Effector memory CD8-positive, alpha-beta T cell (primary cell): ENCODE results near the gene MIF4GD.
A peak's percentile ranks its signal among the peaks of the same experiment; 100 is the strongest.

Experiments used
- ATAC-seq: fragments of 150-1000 bp; cut with Tn5 transposase; replicated peaks from 2 replicates; pipeline ENCODE4 v1.10.0; 2021; ENCODE audit warnings: mild to moderate bottlenecking, moderate library complexity
- DNase-seq, 3 experiments: peaks; one replicate each; pipeline ENCODE4 v3.0.0; 2021
- H3K27ac Mint-ChIP-seq, 2 donors: one replicate each; pipeline ENCODE4 v1.8.0; 2022; ENCODE audit warnings: mild to moderate bottlenecking in 2 of 2, mixed read lengths in 2 of 2, moderate library complexity in 2 of 2
- H3K27me3 Mint-ChIP-seq, 2 donors: one replicate each; pipeline ENCODE4 v1.8.0; 2022; ENCODE audit warnings: mixed read lengths in 2 of 2
- H3K36me3 Mint-ChIP-seq: one replicate; pipeline ENCODE4 v1.8.0; 2022; ENCODE audit warnings: mild to moderate bottlenecking, moderate library complexity, mixed read lengths; ENCODE audit not compliant: insufficient read depth
- H3K4me1 Mint-ChIP-seq, 2 donors: one replicate each; pipeline ENCODE4 v1.8.0; 2022; ENCODE audit warnings: low read depth in 2 of 2, mixed read lengths in 2 of 2
- H3K4me3 Mint-ChIP-seq, 2 donors: one replicate each; pipeline ENCODE4 v1.8.0; 2022; ENCODE audit warnings: mild to moderate bottlenecking in 2 of 2, mixed read lengths in 2 of 2, moderate library complexity in 2 of 2
- H3K9me3 Mint-ChIP-seq, 2 donors: one replicate each; pipeline ENCODE4 v1.8.0; 2022; ENCODE audit warnings: mixed read lengths in 2 of 2

The MIF4GD gene

GRCh38 chr17:75273977-75274708, 3.1 kb upstream of the MIF4GD start:
- peak overlapping the region; percentile 67 to 79 for H3K27ac Mint-ChIP-seq
- peaks cover 15% of the 10 kb centered on the region for H3K36me3 Mint-ChIP-seq
- H3K27me3 Mint-ChIP-seq = no peaks in the 10 kb centered on the region
- no peak for DNase-seq
- peaks cover 19 to 20% of the 10 kb centered on the region in 2 donors for H3K4me1 Mint-ChIP-seq
- no peak for ATAC-seq
- no peaks in the 10 kb centered on the region for H3K9me3 Mint-ChIP-seq
- H3K4me3 Mint-ChIP-seq = peak overlapping the region; percentile 11 to 41

- DNase-seq = no peak
- ATAC-seq = no peak
- no peaks in the 10 kb centered on the region for H3K27me3 Mint-ChIP-seq
- H3K36me3 Mint-ChIP-seq = peaks cover 10% of the 10 kb centered on the region
- H3K9me3 Mint-ChIP-seq = no peaks in the 10 kb centered on the region
- H3K4me3 Mint-ChIP-seq = peak overlapping the region; percentile 18 to 86
- H3K27ac Mint-ChIP-seq = peak overlapping the region; percentile 79 to 84
- H3K4me1 Mint-ChIP-seq = peaks cover 20 to 22% of the 10 kb centered on the region in 2 donors
Observed at GRCh38 chr17:75272848-75273184, 1.8 kb upstream of the MIF4GD start.

- peaks cover 6% of the 10 kb centered on the region for H3K36me3 Mint-ChIP-seq
- H3K4me3 Mint-ChIP-seq = peak overlapping the region; percentile 81 to 86
- no peak for DNase-seq
- no peaks in the 10 kb centered on the region for H3K27me3 Mint-ChIP-seq
- H3K9me3 Mint-ChIP-seq = no peaks in the 10 kb centered on the region
- H3K4me1 Mint-ChIP-seq = peaks cover 20 to 22% of the 10 kb centered on the region in 2 donors
- peak overlapping the region; percentile 79 to 84 for H3K27ac Mint-ChIP-seq
- no peak for ATAC-seq
Observed at GRCh38 chr17:75271955-75272847, 1.2 kb upstream of the MIF4GD start.

GRCh38 chr17:75271233-75271954, 363 bp upstream of the MIF4GD start:
- DNase-seq (peak; percentile 83 to 92 (median 90)), ATAC-seq (peak; percentile 87)
- H3K36me3 Mint-ChIP-seq = peaks cover 10% of the 10 kb centered on the region
- H3K27me3 Mint-ChIP-seq = no peaks in the 10 kb centered on the region
- H3K27ac Mint-ChIP-seq = peak overlapping the region; percentile 79 to 84
- no peaks in the 10 kb centered on the region for H3K9me3 Mint-ChIP-seq
- peak overlapping the region; percentile 81 to 86 for H3K4me3 Mint-ChIP-seq
- H3K4me1 Mint-ChIP-seq = peaks cover 20 to 22% of the 10 kb centered on the region in 2 donors

GRCh38 chr17:75270218-75270965, 639 bp downstream of the MIF4GD start:
- peak overlapping the region; percentile 80 to 83 for H3K4me3 Mint-ChIP-seq

GRCh38 chr17:75269844-75270217, 1.2 kb downstream of the MIF4GD start:
- ATAC-seq (no peak), DNase-seq (no peak)
- H3K27ac Mint-ChIP-seq = peak overlapping the region; percentile 84 to 87
- H3K9me3 Mint-ChIP-seq = no peaks in the 10 kb centered on the region
- H3K4me1 Mint-ChIP-seq = peaks cover 20 to 22% of the 10 kb centered on the region in 2 donors
- H3K27me3 Mint-ChIP-seq = no peaks in the 10 kb centered on the region
- peaks cover 19% of the 10 kb centered on the region for H3K36me3 Mint-ChIP-seq
- peak overlapping the region; percentile 80 to 83 for H3K4me3 Mint-ChIP-seq

More at GRCh38 chr17:75270218-75270965, 639 bp downstream of the MIF4GD start:
- no peaks in the 10 kb centered on the region for H3K27me3 Mint-ChIP-seq
- peaks cover 16% of the 10 kb centered on the region for H3K36me3 Mint-ChIP-seq
- peaks cover 20 to 22% of the 10 kb centered on the region in 2 donors for H3K4me1 Mint-ChIP-seq
- peak; percentile 28 to 51 (median 30) for DNase-seq
- peak; percentile 33 for ATAC-seq
- H3K9me3 Mint-ChIP-seq = no peaks in the 10 kb centered on the region
- peak overlapping the region; percentile 84 to 87 for H3K27ac Mint-ChIP-seq

- H3K4me3 Mint-ChIP-seq = no peak overlapping the region
- no peaks in the 10 kb centered on the region for H3K27me3 Mint-ChIP-seq
- peaks cover 14 to 18% of the 10 kb centered on the region in 2 donors for H3K4me1 Mint-ChIP-seq
- H3K36me3 Mint-ChIP-seq = peaks cover 32% of the 10 kb centered on the region
- ATAC-seq = no peak
- peak overlapping the region in 1 of 2 donors; percentile 65 for H3K27ac Mint-ChIP-seq
- H3K9me3 Mint-ChIP-seq = no peaks in the 10 kb centered on the region
- no peak for DNase-seq
Observed at GRCh38 chr17:75267411-75268232, 3.4 kb downstream of the MIF4GD start.

- Mint-ChIP-seq H3K27ac (peak overlapping the region in 1 of 2 donors; percentile 65), H3K36me3 (peaks cover 32% of the 10 kb centered on the region), H3K4me3 (no peak overlapping the region), H3K4me1 (peaks cover 16 to 18% of the 10 kb centered on the region in 2 donors), H3K27me3 (no peaks in the 10 kb centered on the region), H3K9me3 (no peaks in the 10 kb centered on the region)
- ATAC-seq (no peak), DNase-seq (no peak)
Observed at GRCh38 chr17:75267153-75267410, 3.9 kb downstream of the MIF4GD start.

- peaks cover 38% of the 10 kb centered on the region for H3K36me3 Mint-ChIP-seq
- H3K4me1 Mint-ChIP-seq = peaks cover 17 to 22% of the 10 kb centered on the region in 2 donors
- H3K27me3 Mint-ChIP-seq = no peaks in the 10 kb centered on the region
- no peaks in the 10 kb centered on the region for H3K9me3 Mint-ChIP-seq
- no peak overlapping the region for H3K27ac Mint-ChIP-seq
- no peak for ATAC-seq
- DNase-seq = no peak
- no peak overlapping the region for H3K4me3 Mint-ChIP-seq
Observed at GRCh38 chr17:75266316-75267152, 4.5 kb downstream of the MIF4GD start.

GRCh38 chr17:75265614-75266315, 5.3 kb downstream of the MIF4GD start:
- Mint-ChIP-seq H3K9me3 (no peaks in the 10 kb centered on the region), H3K36me3 (peaks cover 46% of the 10 kb centered on the region), H3K27me3 (no peaks in the 10 kb centered on the region), H3K4me1 (peaks cover 23 to 26% of the 10 kb centered on the region in 2 donors), H3K4me3 (no peak overlapping the region), H3K27ac (no peak overlapping the region)
- DNase-seq (no peak), ATAC-seq (no peak)

GRCh38 chr17:75263055-75263454, 8.0 kb downstream of the MIF4GD start:
- Mint-ChIP-seq H3K27ac (peak overlapping the region; percentile 38 to 100), H3K36me3 (peaks cover 44% of the 10 kb centered on the region)

More at GRCh38 chr17:75263055-75263454, 8.0 kb downstream of the MIF4GD start:
- Mint-ChIP-seq H3K27me3 (no peaks in the 10 kb centered on the region), H3K9me3 (no peaks in the 10 kb centered on the region), H3K4me1 (peaks cover 30 to 40% of the 10 kb centered on the region in 2 donors), H3K4me3 (peak overlapping the region; percentile 93 to 94)
- DNase-seq (no peak), ATAC-seq (no peak)
